ENCODE measurements around the gene KLK14. TPM values are rescaled to one million over a fixed set of nuclear protein-coding genes. Genes with fewer than 3 reads are reported as not detected.

Gene KLK14
- total and polyA plus RNA-seq, 10 of the 15 experiments (the other 5 are each of a cell fraction or from before 2014, with no cell fraction given): not detected

DNA sequence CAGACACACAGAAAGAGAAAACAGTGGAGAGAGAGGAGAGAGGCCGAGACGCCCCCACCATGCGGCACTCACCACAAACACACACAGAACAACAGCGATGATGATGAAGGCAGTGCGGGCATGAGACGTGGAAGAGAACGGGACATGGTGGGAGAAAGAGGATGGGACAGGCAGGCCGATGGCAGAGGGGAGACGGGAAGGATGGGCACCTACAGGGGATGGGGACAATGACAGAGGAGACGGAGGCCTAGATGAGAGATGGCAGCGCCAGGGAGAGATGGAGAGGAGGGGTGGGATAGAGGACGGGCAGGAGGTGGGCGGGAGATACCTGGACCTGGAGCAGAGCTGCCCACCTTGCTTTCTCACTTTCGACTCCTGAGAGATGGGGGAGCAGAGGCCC is 1.1 kb upstream of the KLK14 start:
- ATAC-seq: no peak
- SMC1A ChIA-PET (ENCODE audit: uncharacterized antibody, unreplicated experiment): no interaction called here
- Histone ChIP-seq H3K4me3 (no peak overlapping the region), H3K79me2 (ENCODE audit: control insufficient read depth, insufficient read depth, low read length) (no peaks in the 10 kb centered on the region), H3K4me1 (ENCODE audit: control insufficient read depth, insufficient read depth, low read length) (no peaks in the 10 kb centered on the region), H2AFZ (ENCODE audit: control insufficient read depth, low read depth, low read length) (no peak overlapping the region), H3K4me2 (ENCODE audit: control insufficient read depth, insufficient read depth) (no peak overlapping the region), H4K20me1 (ENCODE audit: control insufficient read depth, insufficient read depth) (no peaks in the 10 kb centered on the region), H3K27ac (ENCODE audit: control insufficient read depth, insufficient read depth) (no peak overlapping the region), H3K9me3 (replicated peaks; ENCODE audit: control insufficient read depth, insufficient read depth, low read length) (no peaks in the 10 kb centered on the region), H3K27me3 (replicated peaks in 1 of 2; ENCODE audit: control insufficient read depth in 2 of 2, insufficient read depth in 2 of 2, low read length in 1 of 2) (no peaks in the 10 kb centered on the region), H3K9ac (ENCODE audit: control insufficient read depth, insufficient read depth, low read length) (no peak overlapping the region), H3K36me3 (ENCODE audit: control insufficient read depth in 2 of 2, insufficient read depth in 2 of 2, low read length in 1 of 2) (no peaks in the 10 kb centered on the region)
- RAD21 ChIA-PET (ENCODE audit: unreplicated experiment): no interaction called here
- FAIRE-seq: no peak
- WGBS (ENCODE audit: insufficient coverage, insufficient replicate concordance, low lambda C conversion rate, missing lambda C conversion rate): 48% methylated on average over 14 of the region's 14 CpGs
- no peak for DNase-seq (ENCODE audit: low read depth, low spot score)
- intact Hi-C loops (cut with micrococcal nuclease; ENCODE audit: unreplicated experiment) (no loop called here), in situ Hi-C loops (cut with MboI) (no loop called here)
- TF ChIP-seq NR2F1 (conservative IDR thresholded peaks at IDR 0.05) (no peak), STAT3 (IDR thresholded peaks at IDR 0.05; ENCODE audit: low read depth, low read length) (no peak), NFXL1 (IDR thresholded peaks at IDR 0.05; ENCODE audit: borderline replicate concordance) (no peak), EGR1 (IDR thresholded peaks at IDR 0.05; ENCODE audit: borderline replicate concordance in 1 of 2, low read depth in 2 of 2, low read length in 2 of 2) (no peak), EED (IDR thresholded peaks at IDR 0.05; ENCODE audit: low read depth) (no peak), IRF4 (IDR thresholded peaks at IDR 0.05; ENCODE audit: low read depth, low read length) (no peak), LARP7 (IDR thresholded peaks at IDR 0.05) (no peak), ZNF24 (IDR thresholded peaks at IDR 0.05) (no peak), CHD4 (IDR thresholded peaks at IDR 0.05) (no peak), RAD51 (IDR thresholded peaks at IDR 0.05) (no peak)
- TF ChIP-seq, protein P1, sequence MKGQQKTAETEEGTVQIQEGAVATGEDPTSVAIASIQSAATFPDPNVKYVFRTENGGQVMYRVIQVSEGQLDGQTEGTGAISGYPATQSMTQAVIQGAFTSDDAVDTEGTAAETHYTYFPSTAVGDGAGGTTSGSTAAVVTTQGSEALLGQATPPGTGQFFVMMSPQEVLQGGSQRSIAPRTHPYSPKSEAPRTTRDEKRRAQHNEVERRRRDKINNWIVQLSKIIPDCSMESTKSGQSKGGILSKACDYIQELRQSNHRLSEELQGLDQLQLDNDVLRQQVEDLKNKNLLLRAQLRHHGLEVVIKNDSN (IDR thresholded peaks at IDR 0.05; ENCODE audit: borderline replicate concordance, extremely low read length, insufficient read depth, low read depth, low read length): no peak
- TF ChIP-seq, protein P2, sequence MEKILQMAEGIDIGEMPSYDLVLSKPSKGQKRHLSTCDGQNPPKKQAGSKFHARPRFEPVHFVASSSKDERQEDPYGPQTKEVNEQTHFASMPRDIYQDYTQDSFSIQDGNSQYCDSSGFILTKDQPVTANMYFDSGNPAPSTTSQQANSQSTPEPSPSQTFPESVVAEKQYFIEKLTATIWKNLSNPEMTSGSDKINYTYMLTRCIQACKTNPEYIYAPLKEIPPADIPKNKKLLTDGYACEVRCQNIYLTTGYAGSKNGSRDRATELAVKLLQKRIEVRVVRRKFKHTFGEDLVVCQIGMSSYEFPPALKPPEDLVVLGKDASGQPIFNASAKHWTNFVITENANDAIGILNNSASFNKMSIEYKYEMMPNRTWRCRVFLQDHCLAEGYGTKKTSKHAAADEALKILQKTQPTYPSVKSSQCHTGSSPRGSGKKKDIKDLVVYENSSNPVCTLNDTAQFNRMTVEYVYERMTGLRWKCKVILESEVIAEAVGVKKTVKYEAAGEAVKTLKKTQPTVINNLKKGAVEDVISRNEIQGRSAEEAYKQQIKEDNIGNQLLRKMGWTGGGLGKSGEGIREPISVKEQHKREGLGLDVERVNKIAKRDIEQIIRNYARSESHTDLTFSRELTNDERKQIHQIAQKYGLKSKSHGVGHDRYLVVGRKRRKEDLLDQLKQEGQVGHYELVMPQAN (conservative IDR thresholded peaks at IDR 0.05): no peak
- TF ChIP-seq, protein P3, sequence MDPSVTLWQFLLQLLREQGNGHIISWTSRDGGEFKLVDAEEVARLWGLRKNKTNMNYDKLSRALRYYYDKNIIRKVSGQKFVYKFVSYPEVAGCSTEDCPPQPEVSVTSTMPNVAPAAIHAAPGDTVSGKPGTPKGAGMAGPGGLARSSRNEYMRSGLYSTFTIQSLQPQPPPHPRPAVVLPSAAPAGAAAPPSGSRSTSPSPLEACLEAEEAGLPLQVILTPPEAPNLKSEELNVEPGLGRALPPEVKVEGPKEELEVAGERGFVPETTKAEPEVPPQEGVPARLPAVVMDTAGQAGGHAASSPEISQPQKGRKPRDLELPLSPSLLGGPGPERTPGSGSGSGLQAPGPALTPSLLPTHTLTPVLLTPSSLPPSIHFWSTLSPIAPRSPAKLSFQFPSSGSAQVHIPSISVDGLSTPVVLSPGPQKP (IDR thresholded peaks at IDR 0.05; ENCODE audit: low read depth, low read length): no peak
- TF ChIP-seq, protein P4, sequence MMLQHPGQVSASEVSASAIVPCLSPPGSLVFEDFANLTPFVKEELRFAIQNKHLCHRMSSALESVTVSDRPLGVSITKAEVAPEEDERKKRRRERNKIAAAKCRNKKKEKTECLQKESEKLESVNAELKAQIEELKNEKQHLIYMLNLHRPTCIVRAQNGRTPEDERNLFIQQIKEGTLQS (IDR thresholded peaks at IDR 0.05; ENCODE audit: borderline replicate concordance, extremely low read depth, low read depth, low read length): no peak
- BruUV-seq (replicated peaks): no TSS peak
- POLR2A ChIA-PET: no interaction called here
- CTCF ChIA-PET: no interaction called here
